ENCODE data around the gene SNORC.
"Not testable (repeated sequence)": the region's sequence is repeated elsewhere in the genome, so short reads cannot be mapped to it uniquely, and the experiment has no call there.

The SNORC gene

GRCh38 chr2:232870018-232870765, at the start of gene SNORC:
SNORC (plus strand) TSS chr2:232870264; CDS start chr2:232870342, 78 bp downstream.
- no peak for DNase-seq (ENCODE audit: low read depth in 2 of 2)

GRCh38 chr2:232829988-232830387, 40.1 kb upstream of the SNORC start:
- DNase-seq (ENCODE audit: low read depth in 2 of 2), result no peak

DNA sequence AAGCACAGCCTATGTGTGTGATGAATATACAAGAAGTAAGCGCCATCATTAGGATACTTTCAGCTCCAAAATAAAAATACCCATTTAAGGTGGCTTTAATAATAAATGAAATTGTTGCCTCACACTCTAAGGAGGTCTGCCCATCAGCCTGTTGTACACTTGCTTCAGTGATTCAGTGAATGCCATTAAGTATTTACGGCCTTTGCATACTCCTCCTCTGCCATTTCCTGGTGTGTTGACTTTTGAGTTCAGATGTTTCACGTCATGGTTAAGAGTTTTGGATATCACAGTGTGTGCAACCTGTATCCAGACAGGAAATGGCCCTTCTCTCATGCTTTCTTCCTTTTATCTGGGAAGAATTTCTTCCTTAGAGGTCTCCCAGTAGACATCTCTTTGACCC, 38.6 kb upstream of the SNORC start:
- no peak for DNase-seq (ENCODE audit: low read depth in 2 of 2)

DNA sequence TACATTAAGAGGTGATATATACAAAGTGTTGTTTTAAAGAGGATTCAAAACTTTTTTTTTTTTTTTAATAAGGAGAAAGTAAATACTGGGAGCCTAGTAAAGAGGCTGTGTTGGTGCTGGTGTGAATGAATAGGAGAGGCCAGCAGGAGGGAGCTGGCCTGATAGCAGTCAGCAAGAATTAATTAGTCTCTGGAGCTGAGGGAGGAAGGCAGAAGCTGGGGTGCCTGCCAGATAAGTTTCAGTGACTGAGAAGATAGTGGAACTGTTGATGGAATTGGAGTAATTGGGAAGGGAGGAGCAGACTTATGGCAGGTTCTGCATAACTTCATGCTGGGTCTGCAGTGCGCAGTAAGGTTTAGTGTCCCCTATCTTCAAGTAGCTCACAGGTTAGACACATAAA, 36.2 kb upstream of the SNORC start:
- DNase-seq (ENCODE audit: low read depth in 2 of 2), result no peak

GRCh38 chr2:232835687-232836208, 34.3 kb upstream of the SNORC start:
- no peak for DNase-seq (ENCODE audit: low read depth in 2 of 2)

DNA sequence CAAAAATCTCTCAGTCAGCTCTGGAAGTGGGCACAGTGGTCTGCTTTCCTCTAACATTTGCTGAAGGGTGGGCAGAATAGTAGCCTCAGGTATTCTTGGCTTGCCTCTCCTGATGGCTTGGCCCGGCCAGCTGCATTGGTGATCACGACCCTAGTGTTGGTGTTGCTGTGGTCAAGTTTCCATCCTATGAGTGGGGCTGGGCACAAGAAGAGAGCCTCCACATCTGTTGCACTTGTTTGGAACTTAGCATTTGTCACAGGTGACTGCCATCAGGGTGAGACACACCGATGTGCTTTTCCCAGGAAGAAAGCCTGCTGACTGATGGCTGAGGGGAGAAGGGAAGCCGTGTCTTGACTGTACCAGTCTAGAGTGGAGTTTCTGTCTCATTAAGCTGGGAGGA, 33.1 kb upstream of the SNORC start:
- DNase-seq (ENCODE audit: low read depth in 2 of 2), result no peak

DNA sequence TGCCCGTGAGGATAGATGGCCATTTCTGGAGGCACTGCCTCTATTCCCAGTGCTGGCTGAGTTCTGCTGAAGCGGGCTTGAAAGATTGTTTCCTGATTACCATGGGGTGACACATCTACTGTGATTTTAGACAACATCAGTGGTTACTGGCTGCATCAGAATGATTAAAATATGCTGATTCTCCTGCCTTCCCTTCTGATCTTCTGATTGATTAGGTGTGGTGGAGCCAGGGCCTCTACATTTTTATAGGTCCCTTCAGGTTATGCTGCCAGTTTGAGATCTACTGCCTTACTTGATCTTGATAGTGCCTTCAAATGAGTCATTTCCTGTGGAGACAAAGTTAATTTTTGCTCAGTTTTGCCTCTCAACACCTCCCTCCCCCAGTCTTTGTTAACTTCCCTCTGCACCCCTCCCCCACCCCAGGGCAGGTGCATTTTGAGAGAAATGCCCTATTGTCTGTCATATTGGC, 31.6 kb upstream of the SNORC start:
- peak; percentile 38 to 39 for DNase-seq (ENCODE audit: low read depth in 2 of 2)

DNA sequence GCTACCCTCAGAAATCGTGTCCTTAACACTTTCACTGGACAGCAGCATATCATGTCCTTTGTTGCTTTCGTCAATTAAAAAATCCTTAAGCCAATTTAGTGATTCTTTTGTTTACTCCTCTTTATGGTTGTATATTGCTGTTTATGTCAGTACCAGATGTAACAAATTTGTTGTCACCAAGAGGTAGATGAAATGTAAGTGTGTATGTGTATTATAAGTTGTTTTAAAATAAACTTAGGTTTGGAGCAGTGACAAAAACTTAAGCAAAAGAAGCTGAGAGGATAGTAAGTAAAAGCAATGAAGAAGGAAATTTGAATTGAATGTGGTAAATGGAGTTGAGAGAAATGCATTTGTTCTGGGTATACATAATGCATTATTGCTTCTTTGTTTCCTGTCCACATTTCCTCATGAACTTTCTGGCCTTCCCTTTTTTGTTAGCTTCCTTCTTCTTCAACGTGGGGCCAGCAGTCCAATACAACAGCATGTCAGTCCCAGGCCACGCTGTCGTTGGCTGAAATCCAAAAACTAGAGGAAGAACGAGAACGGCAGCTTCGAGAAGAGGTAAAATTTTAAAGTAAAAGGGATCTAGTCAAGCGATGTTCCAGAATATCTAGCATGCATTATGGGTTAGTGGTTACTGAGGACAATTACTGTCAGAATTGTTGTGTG, 30.5 kb upstream of the SNORC start:
- DNase-seq (ENCODE audit: low read depth in 2 of 2), result no peak

DNA sequence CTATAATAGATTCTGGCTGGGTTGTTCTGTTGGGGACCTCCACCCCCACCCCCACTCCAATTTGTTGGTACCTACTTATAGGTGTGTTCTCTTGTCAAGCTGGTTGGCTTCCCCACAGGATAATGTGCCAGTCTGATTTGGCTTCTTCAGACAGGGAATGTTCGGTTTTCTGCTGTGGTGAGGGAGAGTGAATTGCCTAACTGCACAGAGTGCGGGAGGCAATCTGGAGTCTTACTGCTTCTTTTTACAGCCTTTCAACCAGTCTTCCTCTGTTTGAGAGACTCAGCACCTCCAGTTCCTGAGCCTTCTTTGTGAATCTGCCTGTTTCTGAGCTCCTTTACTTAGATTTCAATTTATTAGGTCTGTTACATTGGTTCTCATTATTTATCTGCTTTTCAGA, 27.4 kb upstream of the SNORC start:
- no peak for DNase-seq (ENCODE audit: low read depth in 2 of 2)

DNA sequence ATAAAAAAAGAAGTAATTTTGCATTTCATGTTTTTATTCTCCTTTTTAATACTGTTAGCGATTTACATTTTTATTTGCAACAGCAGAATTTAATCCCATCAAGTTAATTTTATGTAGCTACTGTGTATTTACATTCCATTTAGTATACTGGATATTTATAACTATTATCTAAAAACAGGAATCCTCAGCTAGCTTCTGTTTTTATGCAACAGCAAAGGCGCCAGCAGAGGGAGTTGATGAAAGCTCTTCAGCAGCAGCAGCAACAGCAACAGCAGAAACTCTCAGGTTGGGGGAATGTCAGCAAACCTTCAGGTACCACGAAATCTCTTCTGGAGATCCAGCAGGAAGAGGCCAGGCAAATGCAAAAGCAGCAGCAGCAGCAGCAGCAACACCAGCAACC, 26.2 kb upstream of the SNORC start:
- no peak for DNase-seq (ENCODE audit: low read depth in 2 of 2)

GRCh38 chr2:232846055-232846454, 24.0 kb upstream of the SNORC start:
- DNase-seq (ENCODE audit: low read depth in 2 of 2), result no peak

- DNase-seq (ENCODE audit: low read depth in 2 of 2), result no peak
These were observed 20.0 kb upstream of the SNORC start for GRCh38 chr2:232850039-232850438.

DNA sequence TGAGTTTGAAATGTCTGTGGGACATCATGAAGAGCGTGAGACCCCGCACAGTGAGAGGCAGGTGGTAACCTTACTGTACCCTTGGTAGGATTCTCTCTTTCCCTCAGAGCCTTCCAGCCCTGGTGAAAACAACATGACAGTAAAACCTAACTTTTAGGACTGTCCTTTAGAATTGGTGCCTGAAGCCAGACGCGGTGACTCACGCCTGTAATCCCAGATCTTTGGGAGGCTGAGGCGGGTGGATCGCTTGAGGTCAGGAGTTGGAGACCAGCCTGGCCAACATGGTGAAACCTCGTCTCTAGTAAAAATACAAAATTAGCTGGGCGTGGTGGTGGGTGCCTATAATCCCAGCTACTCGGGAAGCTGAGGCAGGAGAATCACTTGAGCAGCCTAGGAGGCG, 18.0 kb upstream of the SNORC start:
- DNase-seq (ENCODE audit: low read depth in 2 of 2), result not testable (repeated sequence)

- DNase-seq (ENCODE audit: low read depth in 2 of 2), result no peak
These were observed 17.4 kb upstream of the SNORC start for GRCh38 chr2:232852676-232853075.

DNA sequence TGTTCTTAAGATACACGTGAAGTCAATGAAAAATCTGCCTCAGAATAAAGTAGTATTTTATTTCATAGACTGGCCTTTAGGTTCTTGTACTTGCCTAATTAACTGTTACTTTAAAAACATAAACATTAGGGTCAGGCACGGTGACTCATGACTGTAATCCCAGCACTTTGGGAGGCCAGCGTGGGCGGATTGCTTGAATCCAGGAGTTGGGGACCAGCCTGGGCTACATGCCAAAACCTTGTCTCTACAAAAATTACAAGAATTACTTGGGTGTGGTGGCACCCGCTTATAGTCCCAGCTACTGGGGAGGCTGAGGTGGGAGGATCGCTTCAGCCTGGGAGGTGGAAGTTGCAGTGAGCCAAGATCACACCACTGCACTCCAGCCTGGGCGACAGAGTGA, 16.0 kb upstream of the SNORC start:
- no peak for DNase-seq (ENCODE audit: low read depth in 2 of 2)

DNA sequence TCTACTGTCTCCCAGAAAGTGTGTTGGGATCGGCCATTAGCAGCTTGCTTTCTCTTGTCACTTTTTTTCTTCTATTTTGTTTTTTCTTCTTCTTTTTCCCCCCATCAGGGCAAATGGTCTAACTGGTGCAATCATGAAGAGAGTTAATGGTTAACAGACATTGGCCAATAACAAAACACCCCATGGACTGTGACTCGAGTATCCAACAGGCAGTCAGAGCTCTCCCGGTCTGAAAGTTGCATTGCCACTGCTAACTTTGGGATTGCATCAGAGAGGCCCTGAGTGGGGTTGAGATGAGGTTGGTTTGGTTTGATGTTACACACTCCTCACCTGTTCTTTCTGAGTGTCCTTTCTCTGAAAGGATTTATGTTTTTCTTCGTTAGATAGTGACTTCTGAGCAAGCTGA, 12.9 kb upstream of the SNORC start:
- DNase-seq (ENCODE audit: low read depth in 2 of 2), result no peak

GRCh38 chr2:232859385-232859916, 10.6 kb upstream of the SNORC start:
- no peak for DNase-seq (ENCODE audit: low read depth in 2 of 2)

DNA sequence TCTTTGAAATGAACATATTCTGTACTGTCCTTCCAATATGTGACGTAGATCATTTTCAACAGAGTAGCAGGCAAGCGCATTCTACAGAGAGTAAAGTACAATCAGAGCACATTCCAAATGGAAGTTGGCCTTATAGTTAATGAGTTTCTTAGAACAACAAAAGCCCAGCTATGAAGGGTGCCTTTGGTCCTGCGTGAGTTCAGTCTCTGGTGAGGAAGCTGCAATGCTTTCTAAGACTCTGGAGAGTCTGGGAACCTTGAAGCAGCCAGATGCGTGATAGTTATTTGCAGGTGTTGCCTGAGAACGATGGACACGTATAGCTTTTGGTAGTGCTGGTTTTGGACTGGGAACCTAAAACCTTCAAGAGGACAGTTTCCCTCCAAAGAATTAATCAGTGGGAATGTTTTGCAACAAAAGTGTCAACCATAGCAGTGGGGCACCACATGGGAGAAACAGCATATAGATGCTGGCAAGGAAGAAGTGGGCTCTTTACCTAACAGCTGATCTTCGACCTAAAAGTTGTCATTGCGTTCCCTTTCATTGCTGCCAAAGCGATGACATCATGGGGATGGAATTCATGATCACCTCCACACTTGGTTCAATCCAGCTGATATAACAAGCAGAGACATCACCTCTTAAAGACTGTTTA, 9.3 kb upstream of the SNORC start:
- DNase-seq (ENCODE audit: low read depth in 2 of 2), result no peak

DNA sequence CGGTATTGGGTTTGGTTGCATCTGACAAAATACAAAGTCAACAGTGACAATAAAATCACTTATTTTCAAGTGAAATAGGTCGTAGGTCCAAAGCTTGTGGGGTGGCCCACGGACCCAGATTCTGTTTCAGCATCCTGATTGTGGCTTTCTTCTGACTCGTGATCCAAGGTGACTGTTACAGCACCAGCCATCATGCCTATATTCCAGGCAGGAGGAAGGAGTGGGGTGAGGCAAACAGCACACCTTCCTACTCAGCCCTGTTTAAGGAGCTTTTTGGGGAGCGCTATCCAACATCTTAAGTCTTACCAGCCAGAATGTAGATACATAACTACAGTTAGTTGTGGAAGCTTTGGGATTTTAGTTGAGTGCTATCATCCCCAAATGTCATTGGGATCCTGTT, 8.7 kb upstream of the SNORC start:
- no peak for DNase-seq (ENCODE audit: low read depth in 2 of 2)

- DNase-seq (ENCODE audit: low read depth in 2 of 2), result no peak
These were observed 6.1 kb upstream of the SNORC start for GRCh38 chr2:232863996-232864395.

DNA sequence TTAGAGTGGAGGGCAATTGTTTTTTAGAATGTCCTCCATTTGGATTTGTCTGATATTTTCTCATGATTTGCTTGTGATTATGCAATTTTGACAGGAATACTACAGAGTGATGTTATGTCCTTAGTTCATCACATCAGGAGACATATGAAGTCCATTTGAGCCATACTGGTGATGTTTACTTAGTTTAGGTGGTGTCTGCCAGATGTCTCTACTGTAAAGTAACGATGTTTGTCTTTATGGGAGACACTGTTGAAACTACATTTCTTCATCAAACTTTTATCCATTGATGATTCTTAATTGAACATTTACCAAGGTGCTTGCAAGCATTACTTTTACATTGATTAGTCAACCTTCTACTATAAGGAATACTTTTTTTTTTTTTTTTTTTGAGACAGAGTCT, 4.9 kb upstream of the SNORC start:
- DNase-seq (ENCODE audit: low read depth in 2 of 2), result no peak

- DNase-seq (ENCODE audit: low read depth in 2 of 2), result no peak
These were observed 4.0 kb upstream of the SNORC start for GRCh38 chr2:232866104-232866503.
